Hepatocyte (in vitro differentiated cells): ENCODE results near the gene SH2B2. TPM values are rescaled to one million over a fixed set of nuclear protein-coding genes. Genes with fewer than 3 reads are reported as not detected.

ENCODE experiments used
- DNase-seq: peaks from one replicate; pipeline ENCODE4 v3.0.0-alpha.2; 2016; ENCODE audit warnings: low spot score
- H2AFZ ChIP-seq: fragments of 200-600 bp; sonication (generic); 2 replicates; pipeline ENCODE4 v1.6.0; 2016; ENCODE audit warnings: antibody characterized with exemption, mild to moderate bottlenecking
- H3K27ac ChIP-seq: fragments of 200-600 bp; sonication (generic); 2 replicates; pipeline ENCODE4 v1.5.1; 2016; ENCODE audit warnings: mild to moderate bottlenecking
- H3K27me3 ChIP-seq: fragments of 200-600 bp; sonication (generic); 2 replicates; pipeline ENCODE4 v1.6.1; 2016
- H3K36me3 ChIP-seq: fragments of 200-600 bp; sonication (generic); replicated peaks from 2 replicates; pipeline ENCODE4 v1.5.1; 2016; ENCODE audit warnings: low read depth; ENCODE audit not compliant: insufficient read depth
- H3K4me1 ChIP-seq: fragments of 200-600 bp; sonication (generic); 2 replicates; pipeline ENCODE4 v1.5.1; 2016; ENCODE audit warnings: mild to moderate bottlenecking, moderate library complexity; ENCODE audit not compliant: insufficient read depth
- H3K4me2 ChIP-seq: fragments of 200-600 bp; sonication (generic); 2 replicates; pipeline ENCODE4 v1.6.0; 2016
- H3K4me3 ChIP-seq: fragments of 200-600 bp; sonication (generic); 2 replicates; pipeline ENCODE4 v1.5.1; 2016; ENCODE audit warnings: mild to moderate bottlenecking
- H3K79me2 ChIP-seq: fragments of 200-600 bp; sonication (generic); 2 replicates; pipeline ENCODE4 v1.6.0; 2017; ENCODE audit warnings: mild to moderate bottlenecking
- H3K9me2 ChIP-seq: fragments of 200-600 bp; sonication (generic); replicated peaks from 2 replicates; pipeline ENCODE4 v1.6.0; 2017; ENCODE audit warnings: mild to moderate bottlenecking; ENCODE audit not compliant: insufficient read depth
- H3K9me3 ChIP-seq: fragments of 200-600 bp; sonication (generic); 2 replicates; pipeline ENCODE4 v1.5.1; 2016; ENCODE audit warnings: low read depth, mild to moderate bottlenecking
- H4K20me1 ChIP-seq: fragments of 200-600 bp; sonication (generic); 2 replicates; pipeline ENCODE4 v1.6.0; 2016; ENCODE audit warnings: mild to moderate bottlenecking; ENCODE audit not compliant: insufficient read depth, poor library complexity, severe bottlenecking
- EZH2 ChIP-seq: fragments of 200-600 bp; sonication (generic); IDR thresholded peaks from 2 replicates; pipeline ENCODE4 v1.6.1; 2016; ENCODE audit warnings: antibody characterized with exemption, mild to moderate bottlenecking, borderline replicate concordance
- EZH2phosphoT487 ChIP-seq: fragments of 200-600 bp; sonication (generic); IDR thresholded peaks from one replicate; pipeline ENCODE4 v1.6.1; 2018; ENCODE audit warnings: antibody characterized with exemption, mild to moderate bottlenecking, low read depth, moderate library complexity; ENCODE audit not compliant: unreplicated experiment, severe bottlenecking
- WGBS: methylation state at CpG from one replicate; pipeline ENCODE4 v1.1.6; 2016; ENCODE audit warnings: low lambda C conversion rate; ENCODE audit errors: missing lambda C conversion rate; 5-methylcytosine and 5-hydroxymethylcytosine counted together
- polyA plus RNA-seq: library from polyadenylated mRNA; unstranded; fragments of >200 nt; fragmentation: Nextera tagmentation; extraction: Ambion mirVana; gene quantifications from 2 replicates; pipeline ENCODE4 v1.2.1, GENCODE V29; 2016
- total RNA-seq: library from RNA; depleted of rRNA; stranded (reverse); fragments of >200 nt; gene quantifications from 2 replicates; pipeline ENCODE4 v1.2.3, GENCODE V29; 2014
- TF ChIP-seq, protein P1 (sequence below): fragments of 200-600 bp; sonication (generic); IDR thresholded peaks from 2 replicates; pipeline ENCODE4 v1.5.1; 2016; ENCODE audit warnings: antibody characterized with exemption, mild to moderate bottlenecking; ENCODE audit not compliant: poor library complexity

Gene SH2B2
- total and polyA plus RNA-seq, 2 experiments from 2014 or later = 3.2 to 7.1 TPM

GRCh38 chr7:102254521-102254920 is 32.1 kb upstream of the SH2B2 start:
- Histone ChIP-seq H3K79me2 (no peaks in the 10 kb centered on the region), H2AFZ (no peak overlapping the region), H3K4me2 (no peak overlapping the region), H3K4me1 (no peaks in the 10 kb centered on the region), H3K27ac (no peak overlapping the region), H3K27me3 (no peaks in the 10 kb centered on the region), H3K9me2 (no peaks in the 10 kb centered on the region), H3K9me3 (no peaks in the 10 kb centered on the region), H3K4me3 (no peak overlapping the region), H3K36me3 (no peaks in the 10 kb centered on the region), H4K20me1 (no peaks in the 10 kb centered on the region)
- 98% methylated on average over 8 of the region's 8 CpGs for WGBS
- TF ChIP-seq, protein P1, sequence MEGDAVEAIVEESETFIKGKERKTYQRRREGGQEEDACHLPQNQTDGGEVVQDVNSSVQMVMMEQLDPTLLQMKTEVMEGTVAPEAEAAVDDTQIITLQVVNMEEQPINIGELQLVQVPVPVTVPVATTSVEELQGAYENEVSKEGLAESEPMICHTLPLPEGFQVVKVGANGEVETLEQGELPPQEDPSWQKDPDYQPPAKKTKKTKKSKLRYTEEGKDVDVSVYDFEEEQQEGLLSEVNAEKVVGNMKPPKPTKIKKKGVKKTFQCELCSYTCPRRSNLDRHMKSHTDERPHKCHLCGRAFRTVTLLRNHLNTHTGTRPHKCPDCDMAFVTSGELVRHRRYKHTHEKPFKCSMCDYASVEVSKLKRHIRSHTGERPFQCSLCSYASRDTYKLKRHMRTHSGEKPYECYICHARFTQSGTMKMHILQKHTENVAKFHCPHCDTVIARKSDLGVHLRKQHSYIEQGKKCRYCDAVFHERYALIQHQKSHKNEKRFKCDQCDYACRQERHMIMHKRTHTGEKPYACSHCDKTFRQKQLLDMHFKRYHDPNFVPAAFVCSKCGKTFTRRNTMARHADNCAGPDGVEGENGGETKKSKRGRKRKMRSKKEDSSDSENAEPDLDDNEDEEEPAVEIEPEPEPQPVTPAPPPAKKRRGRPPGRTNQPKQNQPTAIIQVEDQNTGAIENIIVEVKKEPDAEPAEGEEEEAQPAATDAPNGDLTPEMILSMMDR = no peak
- TF ChIP-seq EZH2 (no peak), EZH2phosphoT487 (no peak)
- no peak for DNase-seq

- H3K4me2 ChIP-seq = no peak overlapping the region
- no peaks in the 10 kb centered on the region for H3K9me3 ChIP-seq
- H4K20me1 ChIP-seq = no peaks in the 10 kb centered on the region
- no peaks in the 10 kb centered on the region for H3K79me2 ChIP-seq
- no peaks in the 10 kb centered on the region for H3K9me2 ChIP-seq
- TF ChIP-seq EZH2 (no peak), EZH2phosphoT487 (no peak)
- TF ChIP-seq, protein P1 = no peak
- no peak overlapping the region for H3K4me3 ChIP-seq
- H2AFZ ChIP-seq = no peak overlapping the region
- H3K27me3 ChIP-seq = no peaks in the 10 kb centered on the region
- 95% methylated on average over 7 of the region's 7 CpGs for WGBS
- no peaks in the 10 kb centered on the region for H3K4me1 ChIP-seq
- no peak overlapping the region for H3K27ac ChIP-seq
- no peaks in the 10 kb centered on the region for H3K36me3 ChIP-seq
- no peak for DNase-seq
Measured at GRCh38 chr7:102255501-102255900, 31.2 kb upstream of the SH2B2 start.

GRCh38 chr7:102255916-102256315 is 30.8 kb upstream of the SH2B2 start:
- WGBS = 95% methylated on average over 15 of the region's 15 CpGs

More at GRCh38 chr7:102255916-102256315, 30.8 kb upstream of the SH2B2 start:
- no peaks in the 10 kb centered on the region for H3K4me1 ChIP-seq
- H2AFZ ChIP-seq = no peak overlapping the region
- no peak for DNase-seq
- TF ChIP-seq, protein P1 = no peak
- TF ChIP-seq EZH2 (no peak), EZH2phosphoT487 (no peak)
- H3K9me2 ChIP-seq = no peaks in the 10 kb centered on the region
- no peaks in the 10 kb centered on the region for H3K9me3 ChIP-seq
- no peak overlapping the region for H3K4me2 ChIP-seq
- no peaks in the 10 kb centered on the region for H3K36me3 ChIP-seq
- H4K20me1 ChIP-seq = no peaks in the 10 kb centered on the region
- no peaks in the 10 kb centered on the region for H3K27me3 ChIP-seq
- H3K79me2 ChIP-seq = no peaks in the 10 kb centered on the region
- no peak overlapping the region for H3K4me3 ChIP-seq
- H3K27ac ChIP-seq = no peak overlapping the region
